ENCODE results near the gene RCOR2.

DNA sequence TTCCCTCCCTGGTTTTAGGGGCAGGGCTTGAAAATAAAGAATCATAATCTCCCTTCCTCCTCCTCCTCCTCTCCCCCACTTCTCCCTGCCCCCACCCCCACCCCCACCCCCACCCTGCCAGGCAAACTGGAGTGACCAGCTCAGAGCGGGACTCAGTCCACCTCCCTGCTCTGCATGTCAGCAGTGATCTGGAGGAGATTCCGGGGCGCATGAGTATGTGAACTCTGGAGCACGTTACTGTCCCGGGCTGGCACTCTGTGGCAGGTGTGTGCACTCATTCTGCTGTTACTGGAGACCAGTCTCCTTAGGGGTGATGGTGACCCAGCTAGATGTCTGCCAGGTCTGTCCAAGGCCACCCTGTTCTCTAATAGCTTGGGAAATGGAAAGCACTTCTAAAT, 44.2 kb downstream of the RCOR2 start:
- TF ChIP-seq, protein P1, sequence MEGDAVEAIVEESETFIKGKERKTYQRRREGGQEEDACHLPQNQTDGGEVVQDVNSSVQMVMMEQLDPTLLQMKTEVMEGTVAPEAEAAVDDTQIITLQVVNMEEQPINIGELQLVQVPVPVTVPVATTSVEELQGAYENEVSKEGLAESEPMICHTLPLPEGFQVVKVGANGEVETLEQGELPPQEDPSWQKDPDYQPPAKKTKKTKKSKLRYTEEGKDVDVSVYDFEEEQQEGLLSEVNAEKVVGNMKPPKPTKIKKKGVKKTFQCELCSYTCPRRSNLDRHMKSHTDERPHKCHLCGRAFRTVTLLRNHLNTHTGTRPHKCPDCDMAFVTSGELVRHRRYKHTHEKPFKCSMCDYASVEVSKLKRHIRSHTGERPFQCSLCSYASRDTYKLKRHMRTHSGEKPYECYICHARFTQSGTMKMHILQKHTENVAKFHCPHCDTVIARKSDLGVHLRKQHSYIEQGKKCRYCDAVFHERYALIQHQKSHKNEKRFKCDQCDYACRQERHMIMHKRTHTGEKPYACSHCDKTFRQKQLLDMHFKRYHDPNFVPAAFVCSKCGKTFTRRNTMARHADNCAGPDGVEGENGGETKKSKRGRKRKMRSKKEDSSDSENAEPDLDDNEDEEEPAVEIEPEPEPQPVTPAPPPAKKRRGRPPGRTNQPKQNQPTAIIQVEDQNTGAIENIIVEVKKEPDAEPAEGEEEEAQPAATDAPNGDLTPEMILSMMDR (conservative IDR thresholded peaks at IDR 0.05): no peak
- TF ChIP-seq EZH2 (IDR thresholded peaks at IDR 0.05; ENCODE audit: low read depth): no peak
